H1 (cell line): ENCODE measurements around the gene LRRC23. TPM values are rescaled to one million over a fixed set of nuclear protein-coding genes. Genes with fewer than 3 reads are reported as not detected.

ENCODE experiments used
- CTCF ChIA-PET: fragments of 300-600 bp; sonication (Branson Sonifier 250); formaldehyde crosslinking; loops from one replicate; lab custom pipeline; 2021; ENCODE audit not compliant: partially characterized antibody; lab: Charles Lee
- POLR2A ChIA-PET: fragments of 300-600 bp; sonication (Branson Sonifier 250); formaldehyde crosslinking; loops from one replicate; lab custom pipeline; 2021; ENCODE audit warnings: inconsistent platforms; ENCODE audit not compliant: partially characterized antibody; lab: Charles Lee
- DNase-seq, 2 experiments: peaks; one replicate each; pipeline versions ENCODE4 v3.0.0 to v3.0.0-alpha.2; 2010 to 2022; ENCODE audit warnings: low spot score in 2 of 2, low read depth in 1 of 2, mixed read lengths in 1 of 2
- FAIRE-seq: peaks from 2 replicates; lab custom pipeline; 2011; peaks lifted over from hg19 to GRCh38; lab: Jason Lieb, UNC
- H2AFZ ChIP-seq: 2 replicates; pipeline ENCODE4 v1.8.1; 2012; ENCODE audit warnings: low read length, inconsistent platforms
- H2AK5ac ChIP-seq: 2 replicates; pipeline ENCODE4 v1.6.1; 2013; ENCODE audit warnings: low read depth, low read length
- H2BK120ac ChIP-seq: replicated peaks from 2 replicates; pipeline ENCODE3; 2013; ENCODE audit warnings: low read depth, low read length, inconsistent platforms
- H2BK12ac ChIP-seq: 2 replicates; pipeline ENCODE4 v1.6.1; 2013; ENCODE audit warnings: low read depth, low read length
- H2BK15ac ChIP-seq: 2 replicates; pipeline ENCODE4 v1.6.1; 2013; ENCODE audit warnings: low read length
- H2BK20ac ChIP-seq: 2 replicates; pipeline ENCODE4 v1.6.1; 2013; ENCODE audit warnings: low read length
- H2BK5ac ChIP-seq: 2 replicates; pipeline ENCODE4 v1.6.1; 2013; ENCODE audit warnings: low read depth, low read length
- H3K14ac ChIP-seq: 2 replicates; pipeline ENCODE4 v1.6.1; 2013; ENCODE audit warnings: inconsistent platforms; ENCODE audit not compliant: insufficient read length
- H3K18ac ChIP-seq: 2 replicates; pipeline ENCODE4 v1.6.1; 2013; ENCODE audit warnings: low read length; ENCODE audit errors: extremely low read depth
- H3K23ac ChIP-seq: 2 replicates; pipeline ENCODE4 v1.6.1; 2013; ENCODE audit warnings: inconsistent platforms; ENCODE audit not compliant: insufficient read length
- H3K23me2 ChIP-seq: 2 replicates; pipeline ENCODE4 v1.6.1; 2013; ENCODE audit warnings: low read depth, low read length
- H3K27ac ChIP-seq: 2 replicates; pipeline ENCODE4 v1.6.1; 2011; ENCODE audit warnings: low read depth, low read length, inconsistent platforms
- H3K27me3 ChIP-seq, 4 experiments: replicated peaks in 1 of 4; 1 replicate in 1 of 4; 2 replicates in 3 of 4; pipeline versions ENCODE4 v1.6.1 to v1.8.1; 2011 to 2013; ENCODE audit warnings: low read length in 3 of 4, mild to moderate bottlenecking in 3 of 4, inconsistent platforms in 2 of 4, mixed read lengths in 2 of 4, moderate library complexity in 1 of 4; ENCODE audit not compliant: control insufficient read depth in 3 of 4, insufficient read depth in 3 of 4; ENCODE audit errors: extremely low read depth in 1 of 4
- H3K36me3 ChIP-seq, 4 experiments: 2 replicates each; pipeline versions ENCODE4 v1.6.1 to v1.8.1; 2011 to 2013; ENCODE audit warnings: mild to moderate bottlenecking in 4 of 4, low read length in 3 of 4, moderate library complexity in 2 of 4, control low read depth in 1 of 4, inconsistent platforms in 1 of 4; ENCODE audit not compliant: insufficient read depth in 4 of 4, control insufficient read depth in 2 of 4
- H3K4ac ChIP-seq: replicated peaks from 2 replicates; pipeline ENCODE3; 2013; ENCODE audit warnings: low read length, low read depth, mixed read lengths, inconsistent platforms; ENCODE audit not compliant: insufficient read length
- H3K4me1 ChIP-seq, 4 experiments: replicated peaks in 1 of 4; 1 replicate in 1 of 4; 2 replicates in 3 of 4; pipeline versions ENCODE4 v1.6.1 to v1.8.1; 2011 to 2013; ENCODE audit warnings: low read length in 3 of 4, inconsistent platforms in 2 of 4, mixed read lengths in 1 of 4; ENCODE audit not compliant: insufficient read depth in 4 of 4, control insufficient read depth in 3 of 4
- H3K4me2 ChIP-seq, 2 experiments: 2 replicates each; pipeline versions ENCODE4 v1.6.1 to v1.8.1; 2011 to 2013; ENCODE audit warnings: low read depth in 2 of 2, low read length in 2 of 2, control low read depth in 1 of 2, inconsistent platforms in 1 of 2, mild to moderate bottlenecking in 1 of 2; ENCODE audit not compliant: insufficient read depth in 1 of 2
- H3K4me3 ChIP-seq, 4 experiments: fragments of 200-600, 300-600 bp in 1 of 4; sonication (generic), shearing (Covaris generic), sonication (Bioruptor Twin) in 1 of 4; 2 replicates each; pipeline versions ENCODE4 v1.5.1 to v1.8.1; 2011 to 2016; ENCODE audit warnings: low read length in 4 of 4, low read depth in 3 of 4, control low read depth in 2 of 4, inconsistent platforms in 2 of 4, mild to moderate bottlenecking in 2 of 4, mixed read lengths in 1 of 4, moderate library complexity in 1 of 4; ENCODE audit not compliant: insufficient read depth in 2 of 4; ENCODE audit errors: extremely low read depth in 1 of 4
- H3K56ac ChIP-seq: replicated peaks from 2 replicates; pipeline ENCODE3; 2013; ENCODE audit warnings: low read depth, mild to moderate bottlenecking, mixed read lengths, low read length, inconsistent platforms; ENCODE audit not compliant: insufficient read length
- H3K79me1 ChIP-seq: 2 replicates; pipeline ENCODE4 v1.6.1; 2013; ENCODE audit warnings: low read depth, low read length, control low read depth
- H3K79me2 ChIP-seq, 2 experiments: 2 replicates each; pipeline versions ENCODE4 v1.6.1 to v1.8.1; 2012 to 2013; ENCODE audit warnings: low read length in 2 of 2, mild to moderate bottlenecking in 2 of 2, inconsistent platforms in 1 of 2; ENCODE audit not compliant: insufficient read depth in 2 of 2, control insufficient read depth in 1 of 2
- H3K9ac ChIP-seq, 4 experiments: replicated peaks in 1 of 4; 1 replicate in 1 of 4; 2 replicates in 3 of 4; pipeline versions ENCODE4 v1.6.1 to v1.8.1; 2011 to 2013; ENCODE audit warnings: low read depth in 3 of 4, low read length in 3 of 4, control low read depth in 2 of 4, mild to moderate bottlenecking in 2 of 4, moderate library complexity in 2 of 4, inconsistent platforms in 1 of 4; ENCODE audit errors: extremely low read depth in 1 of 4
- H3K9me3 ChIP-seq, 2 experiments: 2 replicates each; pipeline versions ENCODE4 v1.6.1 to v1.8.1; 2012 to 2013; ENCODE audit warnings: mild to moderate bottlenecking in 2 of 2, moderate library complexity in 2 of 2, control low read depth in 1 of 2, inconsistent platforms in 1 of 2, low read depth in 1 of 2, low read length in 1 of 2, mixed read lengths in 1 of 2; ENCODE audit not compliant: insufficient read depth in 2 of 2
- H4K20me1 ChIP-seq, 2 experiments: replicated peaks in 1 of 2; 2 replicates each; pipeline versions ENCODE3 to v1.8.1; 2011 to 2013; ENCODE audit warnings: inconsistent platforms in 2 of 2, low read length in 2 of 2, mild to moderate bottlenecking in 1 of 2; ENCODE audit not compliant: insufficient read depth in 2 of 2, control insufficient read depth in 1 of 2
- H4K5ac ChIP-seq: 2 replicates; pipeline ENCODE4 v1.6.1; 2013; ENCODE audit warnings: low read length, low read depth, mixed read lengths, inconsistent platforms; ENCODE audit not compliant: insufficient read length
- H4K8ac ChIP-seq: 2 replicates; pipeline ENCODE4 v1.8.0; 2013; ENCODE audit warnings: mild to moderate bottlenecking, moderate library complexity, low read length, inconsistent platforms; ENCODE audit not compliant: insufficient read depth; ENCODE audit errors: extremely low read depth
- H4K91ac ChIP-seq: replicated peaks from 2 replicates; pipeline ENCODE3; 2013; ENCODE audit warnings: low read length, mixed read lengths, inconsistent platforms; ENCODE audit not compliant: insufficient read length
- EP300 ChIP-seq, 2 experiments: IDR thresholded peaks; 1 replicate in 1 of 2; 2 replicates in 1 of 2; pipeline ENCODE4 v1.6.1; 2011 to 2012; ENCODE audit warnings: low read depth in 2 of 2, low read length in 2 of 2, mild to moderate bottlenecking in 2 of 2, borderline replicate concordance in 1 of 2, inconsistent platforms in 1 of 2, moderate library complexity in 1 of 2
- GTF2F1 ChIP-seq: IDR thresholded peaks from 2 replicates; pipeline ENCODE4 v1.6.1; 2012; ENCODE audit warnings: low read depth, low read length, improper control_type of control experiment, borderline replicate concordance
- KDM1A ChIP-seq: fragments of 200-600, 300-600 bp; sonication (generic); IDR thresholded peaks from 2 replicates; pipeline ENCODE4 v1.7.1; 2016; ENCODE audit warnings: mild to moderate bottlenecking, low read length, borderline replicate concordance
- KDM4A ChIP-seq: IDR thresholded peaks from one replicate; pipeline ENCODE4 v1.7.1; 2012; ENCODE audit warnings: low read depth, mild to moderate bottlenecking, moderate library complexity, low read length, inconsistent platforms; ENCODE audit not compliant: severe bottlenecking
- RAD21 ChIP-seq, 2 experiments: IDR thresholded peaks in 1 of 2; conservative IDR thresholded peaks in 1 of 2; 2 replicates each; pipeline ENCODE4 v1.6.1; 2011; ENCODE audit warnings: low read depth in 2 of 2, low read length in 2 of 2, improper control_type of control experiment in 1 of 2, inconsistent platforms in 1 of 2, mild to moderate bottlenecking in 1 of 2, moderate library complexity in 1 of 2
- RNF2 ChIP-seq: fragments of 200-900, 300-1000 bp; sonication (generic); IDR thresholded peaks from 2 replicates; pipeline ENCODE4 v1.7.1; 2016; ENCODE audit warnings: borderline replicate concordance, low read depth, mild to moderate bottlenecking, antibody characterized with exemption, low read length; ENCODE audit not compliant: poor library complexity, severe bottlenecking; ENCODE audit errors: missing control alignments
- SIN3A ChIP-seq, 2 experiments: IDR thresholded peaks in 1 of 2; conservative IDR thresholded peaks in 1 of 2; 2 replicates each; pipeline ENCODE4 v1.6.1; 2011 to 2012; ENCODE audit warnings: low read length in 2 of 2, improper control_type of control experiment in 1 of 2, low read depth in 1 of 2, mild to moderate bottlenecking in 1 of 2
- SP2 ChIP-seq: IDR thresholded peaks from 2 replicates; pipeline ENCODE4 v1.6.1; 2012; ENCODE audit warnings: mild to moderate bottlenecking, low read length, inconsistent platforms
- WGBS, 2 experiments: shearing (Covaris generic) in 1 of 2; methylation state at CpG; one replicate each; pipeline versions ENCODE4 v1.1.6 to v1.1.7; 2013 to 2015; ENCODE audit warnings: low lambda C conversion rate in 2 of 2, mixed read lengths in 2 of 2, inconsistent platforms in 1 of 2, low coverage in 1 of 2, missing lambda C conversion rate in 1 of 2; ENCODE audit not compliant: insufficient replicate concordance in 2 of 2, insufficient coverage in 1 of 2, insufficient read length in 1 of 2; ENCODE audit errors: extremely low coverage in 1 of 2, missing lambda C conversion rate in 1 of 2; 5-methylcytosine and 5-hydroxymethylcytosine counted together
- polyA plus RNA-seq, 7 experiments: library from polyadenylated mRNA; depleted of rRNA in 3 of 7; stranded (reverse) in 5 of 7; unstranded in 2 of 7; fragments of >200 nt in 5 of 7; fragments of 200-250 nt in 2 of 7; gene quantifications; 1 replicate in 5 of 7; 2 replicates in 1 of 7; 4 replicates in 1 of 7; pipeline versions ENCODE4 v1.2.1 to v1.2.3, GENCODE V29; 2011 to 2013; ENCODE audit warnings: missing spikeins in 2 of 7, mixed read lengths in 2 of 7
- total RNA-seq: library from RNA; stranded (reverse); fragmentation: NEBNext Ultra II Directional; extraction: Animal tissue kit (Norgen Biotek cat#: 25700); gene quantifications from 2 replicates; pipeline ENCODE4 v1.2.1, GENCODE V29; 2021
- TF ChIP-seq, protein P1 (sequence below): IDR thresholded peaks from 2 replicates; pipeline ENCODE4 v1.6.1; 2012; ENCODE audit warnings: inconsistent platforms
- TF ChIP-seq, protein P2 (sequence below): IDR thresholded peaks from 2 replicates; pipeline ENCODE4 v1.6.1; 2011; ENCODE audit warnings: low read length, improper control_type of control experiment

LRRC23 gene
- total and polyA plus RNA-seq, 2 of the 8 experiments (the other 6 are each of a cell fraction or from before 2014, with no cell fraction given): 2.5 to 3.6 TPM

DNA sequence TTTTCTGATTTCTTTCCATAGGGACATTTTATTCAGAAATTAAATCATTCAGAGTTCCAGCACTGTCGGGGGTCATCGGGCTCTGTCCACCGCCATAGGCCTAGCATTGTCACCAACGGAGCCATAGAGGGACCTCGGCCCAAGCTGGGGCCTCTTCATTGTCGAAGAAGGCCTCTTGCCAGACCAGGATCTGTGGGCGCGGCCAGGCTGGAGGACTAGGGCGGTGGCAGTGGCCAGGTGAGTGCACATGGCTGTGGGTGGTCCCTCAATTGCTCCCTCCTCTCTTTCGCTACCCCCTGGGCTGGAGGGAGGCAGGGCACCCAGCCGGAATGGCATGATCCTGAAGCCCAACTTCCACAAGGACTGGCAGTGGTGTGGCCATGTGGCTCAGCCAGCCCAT, 20.9 kb upstream of the LRRC23 start:
- no peaks in the 10 kb centered on the region for H4K20me1 ChIP-seq
- H3K23ac ChIP-seq: no peak overlapping the region
- no peak overlapping the region for H3K56ac ChIP-seq
- no peaks in the 10 kb centered on the region for H3K79me1 ChIP-seq
- H2AFZ ChIP-seq: no peak overlapping the region
- 90% methylated on average over 11 of the region's 11 CpGs; no CpG with 5 or more reads in 1 of the 2 experiments for WGBS, 2 experiments
- H2BK5ac ChIP-seq: peak overlapping the region; percentile 15
- H3K14ac ChIP-seq: no peak overlapping the region
- DNase-seq (no peak), FAIRE-seq (no peak)
- H3K4me1 ChIP-seq: peaks cover 2 to 8% (median 5%) of the 10 kb centered on the region in 4 experiments; a peak in 5 of 7 replicates
- peak overlapping the region; percentile 95 for H4K91ac ChIP-seq
- peaks cover 0 to 20% (median 1%) of the 10 kb centered on the region in 4 experiments; a peak in 4 of 8 replicates for H3K36me3 ChIP-seq
- no peaks in the 10 kb centered on the region for H3K9me3 ChIP-seq
- no peak overlapping the region for H3K18ac ChIP-seq
- H3K27me3 ChIP-seq: no peaks in the 10 kb centered on the region
- no peak overlapping the region for H4K5ac ChIP-seq
- H3K4me2 ChIP-seq: no peak overlapping the region
- no peak overlapping the region for H2AK5ac ChIP-seq
- H2BK120ac ChIP-seq: peak overlapping the region; percentile 56
- no peaks in the 10 kb centered on the region for H3K23me2 ChIP-seq
- peak overlapping the region; percentile 95; the same call in 1 of the 2 replicates for H2BK20ac ChIP-seq
- H3K27ac ChIP-seq: no peak overlapping the region
- POLR2A ChIA-PET: interaction anchor here (0.6 to 5.7 kb wide), 7 partner anchors 11 to 60 kb away, joined by 3 to 50 read pairs (median 7); partner anchors contain the start of genes C12orf57, CDCA3, RNU7-1 and SPSB2
- H2BK15ac ChIP-seq: peak overlapping the region; percentile 6; the same call in 1 of the 2 replicates
- no peak overlapping the region for H3K9ac ChIP-seq
- H4K8ac ChIP-seq: no peak overlapping the region
- no peak overlapping the region for H3K4me3 ChIP-seq
- H2BK12ac ChIP-seq: peak overlapping the region; percentile 94; the same call in 1 of the 2 replicates
- no peaks in the 10 kb centered on the region for H3K79me2 ChIP-seq
- CTCF ChIA-PET: interaction anchor here (2.0 to 3.1 kb wide), 3 partner anchors 11 to 41 kb away, joined by 4 to 18 read pairs (median 9); partner anchors contain the start of gene SPSB2
- peak overlapping the region; percentile 96 for H3K4ac ChIP-seq
- TF ChIP-seq KDM4A: no peak
- no peak for TF ChIP-seq EP300 (IDR thresholded peaks at IDR 0.05; ENCODE audit: borderline replicate concordance in 1 of 2, low read depth in 2 of 2, low read length in 2 of 2)
- TF ChIP-seq GTF2F1: no peak
- no peak for TF ChIP-seq RNF2
- TF ChIP-seq, protein P1, sequence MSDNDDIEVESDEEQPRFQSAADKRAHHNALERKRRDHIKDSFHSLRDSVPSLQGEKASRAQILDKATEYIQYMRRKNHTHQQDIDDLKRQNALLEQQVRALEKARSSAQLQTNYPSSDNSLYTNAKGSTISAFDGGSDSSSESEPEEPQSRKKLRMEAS: no peak
- TF ChIP-seq KDM1A: no peak
- no peak for TF ChIP-seq SIN3A (conservative IDR thresholded peaks at IDR 0.05 in 1 of 2, IDR thresholded peaks at IDR 0.05 in 1 of 2; ENCODE audit: low read depth in 1 of 2, low read length in 2 of 2)
- no peak for TF ChIP-seq RAD21 (IDR thresholded peaks at IDR 0.05 in 1 of 2, conservative IDR thresholded peaks at IDR 0.05 in 1 of 2; ENCODE audit: low read depth in 2 of 2, low read length in 2 of 2)
- no peak for TF ChIP-seq SP2
- TF ChIP-seq, protein P2, sequence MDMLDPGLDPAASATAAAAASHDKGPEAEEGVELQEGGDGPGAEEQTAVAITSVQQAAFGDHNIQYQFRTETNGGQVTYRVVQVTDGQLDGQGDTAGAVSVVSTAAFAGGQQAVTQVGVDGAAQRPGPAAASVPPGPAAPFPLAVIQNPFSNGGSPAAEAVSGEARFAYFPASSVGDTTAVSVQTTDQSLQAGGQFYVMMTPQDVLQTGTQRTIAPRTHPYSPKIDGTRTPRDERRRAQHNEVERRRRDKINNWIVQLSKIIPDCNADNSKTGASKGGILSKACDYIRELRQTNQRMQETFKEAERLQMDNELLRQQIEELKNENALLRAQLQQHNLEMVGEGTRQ: no peak
